ENCODE results near the gene ZCWPW1.
"Not testable (repeated sequence)": the region's sequence is repeated elsewhere in the genome, so short reads cannot be mapped to it uniquely, and the experiment has no call there.

The ZCWPW1 gene

DNA sequence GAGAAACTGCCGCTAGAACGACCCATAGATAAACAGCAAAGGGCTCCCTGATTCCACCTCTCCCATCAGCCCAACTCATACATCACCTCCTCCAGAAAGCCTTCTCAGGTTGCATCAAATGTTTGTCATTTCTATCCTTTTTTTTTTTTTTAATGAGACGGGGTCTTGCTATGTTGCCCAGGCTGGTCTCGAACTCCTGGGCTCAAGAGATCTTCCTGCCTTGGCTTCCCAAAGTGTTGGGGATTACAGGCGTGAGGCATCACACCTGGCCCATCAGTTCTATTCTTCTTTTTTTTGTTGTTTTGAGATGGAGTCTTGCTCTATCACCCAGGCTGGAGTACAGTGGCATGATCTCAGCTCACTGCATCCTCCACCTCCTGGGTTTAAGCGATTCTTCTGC lies 28.5 kb upstream of the ZCWPW1 start:
- no peak for FAIRE-seq
- DNase-seq (ENCODE audit: insufficient read length, low spot score): no peak

DNA sequence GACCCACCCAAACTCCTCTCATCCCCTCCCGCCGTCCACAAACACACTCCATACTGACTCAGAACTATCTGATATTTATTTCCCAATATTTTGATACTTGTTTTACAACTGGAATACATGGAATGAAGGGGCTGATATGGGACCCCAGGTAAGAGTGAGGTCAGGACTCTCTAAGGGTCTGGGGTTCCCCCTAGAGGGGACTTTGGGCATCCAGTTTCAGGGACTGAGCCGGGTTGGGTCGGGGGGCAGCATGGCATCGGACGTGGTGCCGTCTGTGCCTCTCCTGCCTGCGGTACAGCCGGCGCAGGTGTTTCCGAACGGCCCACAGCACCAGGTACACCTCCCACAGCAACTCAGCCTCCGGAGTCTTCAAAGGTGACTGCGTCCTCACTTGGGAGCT lies 28.1 kb upstream of the ZCWPW1 start:
- FAIRE-seq: no peak
- no peak for DNase-seq (ENCODE audit: insufficient read length, low spot score)

DNA sequence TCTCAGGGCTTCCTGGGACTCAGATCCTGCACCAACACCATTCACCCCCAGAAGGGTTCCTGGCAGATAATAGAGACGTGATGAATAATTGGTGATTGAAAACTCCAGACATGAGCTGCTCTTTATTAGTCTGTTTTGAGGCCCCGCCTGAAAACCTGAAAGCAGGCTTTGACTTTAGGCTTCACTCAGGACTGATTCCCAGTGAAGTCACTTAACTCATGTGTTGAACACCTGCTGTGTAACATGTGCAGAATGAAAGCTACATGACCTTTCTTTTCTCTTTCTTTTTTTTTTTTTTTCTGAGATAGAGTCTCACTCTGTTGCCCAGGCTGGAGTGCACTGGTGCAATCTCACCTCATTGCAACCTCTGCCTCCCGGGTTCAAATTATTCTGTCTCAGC lies 26.7 kb upstream of the ZCWPW1 start:
- FAIRE-seq (no peak), DNase-seq (ENCODE audit: insufficient read length, low spot score) (no peak)

DNA sequence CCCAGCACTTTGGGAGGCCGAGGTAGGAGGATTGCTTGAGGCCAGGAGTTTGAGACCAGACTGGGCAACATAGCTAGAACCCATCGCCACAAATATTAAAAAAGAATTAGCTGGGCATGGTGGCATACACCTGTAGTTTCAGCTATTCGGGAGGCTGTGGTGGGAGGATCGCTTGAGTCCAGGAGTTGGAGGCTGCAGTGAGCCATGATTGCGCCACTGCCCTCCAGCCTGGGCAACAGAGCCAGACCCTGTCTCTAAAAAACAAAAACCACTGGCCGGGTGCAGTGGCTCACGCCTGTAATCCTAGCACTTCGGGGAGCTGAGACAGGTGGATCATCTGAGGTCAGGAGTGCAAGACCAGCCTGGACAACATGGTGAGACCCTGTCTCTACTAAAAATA lies 25.4 kb upstream of the ZCWPW1 start:
- not testable (repeated sequence) for FAIRE-seq

DNA sequence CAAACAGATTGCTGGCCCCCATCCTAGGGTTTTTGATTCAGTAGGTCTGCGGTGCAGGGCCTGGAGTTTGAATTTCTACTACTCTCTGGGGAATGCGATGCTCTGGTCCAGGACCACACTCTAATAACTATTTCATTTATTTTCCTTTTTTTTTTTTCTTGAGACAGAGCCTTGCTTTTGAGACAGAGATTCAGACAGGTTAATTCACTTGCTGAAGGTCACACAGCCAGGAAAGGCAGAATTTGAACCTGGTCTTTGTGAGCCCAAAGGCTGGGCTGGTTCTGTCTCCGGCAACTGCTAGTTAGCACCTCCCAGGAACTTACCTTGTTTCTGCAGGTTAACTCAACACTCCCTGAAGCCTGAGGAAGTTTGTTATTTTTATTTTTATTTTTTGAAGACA lies 24.0 kb upstream of the ZCWPW1 start:
- no peak for DNase-seq (ENCODE audit: insufficient read length, low spot score)
- no peak for FAIRE-seq

More for the DNA sequence above, 25.4 kb upstream of the ZCWPW1 start:
- not testable (repeated sequence) for DNase-seq (ENCODE audit: insufficient read length, low spot score)

DNA sequence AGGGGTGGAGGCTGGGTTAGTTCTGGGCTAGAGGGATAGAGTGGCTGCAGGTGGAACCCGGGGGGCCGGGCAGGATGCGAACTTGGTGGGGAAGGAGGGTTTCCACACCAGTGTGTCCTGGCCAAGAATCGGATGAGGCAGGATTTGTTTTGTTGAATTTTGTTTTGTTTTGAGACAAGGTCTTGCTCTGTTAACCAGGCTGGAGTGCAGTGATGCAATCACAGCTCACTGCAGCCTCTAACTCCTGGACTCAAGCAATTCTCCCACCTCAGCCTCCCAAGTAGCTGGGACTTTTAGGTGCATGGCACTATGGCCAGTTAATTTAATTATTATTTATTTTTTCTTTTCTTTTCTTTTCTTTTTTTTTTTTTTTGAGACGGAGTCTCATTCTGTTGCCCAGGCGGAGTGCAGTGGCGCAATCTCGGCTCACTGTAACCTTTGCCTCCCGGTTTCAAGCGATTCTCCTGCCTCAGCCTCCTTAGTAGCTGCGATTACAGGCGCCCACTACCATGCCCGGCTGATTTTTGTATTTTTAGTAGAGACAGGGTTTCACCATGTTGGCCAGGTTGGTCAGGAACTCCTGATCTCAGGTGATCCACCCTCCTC lies 20.8 kb upstream of the ZCWPW1 start:
- FAIRE-seq (no peak), DNase-seq (ENCODE audit: insufficient read length, low spot score) (no peak)

DNA sequence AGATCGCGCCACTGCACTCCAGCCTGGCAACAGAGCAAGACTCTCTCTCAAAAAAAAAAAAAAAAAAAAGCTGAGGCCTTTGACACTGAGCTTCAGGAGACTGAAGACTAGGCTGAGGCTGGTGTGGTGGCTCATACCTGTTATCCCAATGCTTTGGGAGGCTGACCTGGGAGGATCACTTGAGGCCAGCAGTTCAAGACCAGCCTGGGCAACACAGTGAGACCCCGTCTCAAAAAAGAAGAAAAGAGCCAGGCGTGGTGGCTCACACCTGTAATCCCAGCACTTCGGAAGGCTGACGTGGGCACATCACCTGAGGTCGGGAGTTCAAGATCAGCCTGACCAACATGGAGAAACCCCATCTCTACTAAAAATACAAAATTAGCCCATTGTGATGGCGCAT lies 18.9 kb upstream of the ZCWPW1 start:
- DNase-seq (ENCODE audit: insufficient read length, low spot score); FAIRE-seq: not testable (repeated sequence)

DNA sequence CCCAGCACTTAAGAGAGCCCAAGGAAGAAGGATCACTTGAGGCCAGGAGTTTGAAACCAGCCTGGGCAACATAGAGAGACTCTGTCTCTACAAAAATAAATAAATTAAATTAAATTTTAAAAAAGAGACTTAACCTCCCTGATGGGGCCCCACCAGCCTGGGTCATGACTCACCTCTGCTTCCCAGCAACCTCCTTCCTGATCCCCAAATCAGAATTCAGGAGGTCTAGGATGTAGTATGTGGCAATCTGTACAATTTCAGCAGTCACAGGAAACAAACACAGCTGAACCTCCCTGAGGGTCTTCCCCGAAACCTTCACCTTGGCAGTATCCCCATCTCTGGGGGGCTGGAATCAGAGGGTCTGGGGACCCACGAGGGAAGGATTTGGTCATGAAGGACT lies 17.5 kb upstream of the ZCWPW1 start:
- no peak for DNase-seq (ENCODE audit: insufficient read length, low spot score)
- FAIRE-seq: no peak

DNA sequence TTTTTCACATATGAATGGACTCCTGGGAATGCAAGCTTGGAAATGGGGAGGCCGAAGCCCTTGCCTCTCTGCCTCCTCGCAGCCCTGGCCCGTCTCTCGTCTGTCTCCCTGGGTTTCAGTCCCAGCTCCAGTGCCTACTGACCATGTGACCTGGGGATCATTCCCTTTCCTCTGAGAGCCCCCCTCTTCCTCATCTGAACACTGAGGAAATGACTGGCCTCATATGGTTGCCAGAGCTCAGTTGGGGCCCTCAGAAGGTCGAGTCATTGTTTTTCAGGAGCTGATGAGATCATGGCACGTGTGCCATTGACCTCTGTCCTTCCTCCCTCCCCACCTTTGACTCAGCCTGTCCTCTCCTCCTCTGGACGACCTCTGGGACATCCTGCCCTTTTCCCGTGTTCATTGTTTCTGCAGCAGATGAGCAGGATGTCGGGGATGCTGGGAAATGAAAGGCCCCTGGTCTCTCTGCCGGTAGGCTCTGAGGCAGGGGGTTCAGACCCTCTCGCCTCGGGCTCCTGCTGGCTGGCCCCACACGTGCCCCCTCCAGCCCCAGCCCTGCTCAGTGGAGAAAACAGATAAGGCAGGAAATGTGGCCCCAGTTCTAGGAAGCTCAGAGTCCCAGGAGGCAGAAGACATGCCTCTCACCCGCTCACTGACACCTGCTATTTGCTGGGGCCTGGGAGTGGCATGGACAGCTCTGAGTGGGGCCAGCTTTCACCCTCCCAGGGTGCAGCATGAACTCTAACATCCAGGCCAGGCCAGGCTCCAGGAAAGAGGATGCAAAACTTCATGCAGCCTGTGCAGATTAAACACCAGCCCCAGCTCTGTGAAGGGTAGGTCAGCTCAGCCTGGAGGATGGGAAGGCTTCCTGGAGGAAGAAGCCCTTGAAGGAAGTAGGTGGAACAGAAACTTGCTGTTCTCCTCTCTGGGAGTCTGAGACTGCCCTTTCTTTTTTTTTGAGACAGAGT lies 16.1 kb upstream of the ZCWPW1 start:
- FAIRE-seq (no peak), DNase-seq (ENCODE audit: insufficient read length, low spot score) (no peak)

DNA sequence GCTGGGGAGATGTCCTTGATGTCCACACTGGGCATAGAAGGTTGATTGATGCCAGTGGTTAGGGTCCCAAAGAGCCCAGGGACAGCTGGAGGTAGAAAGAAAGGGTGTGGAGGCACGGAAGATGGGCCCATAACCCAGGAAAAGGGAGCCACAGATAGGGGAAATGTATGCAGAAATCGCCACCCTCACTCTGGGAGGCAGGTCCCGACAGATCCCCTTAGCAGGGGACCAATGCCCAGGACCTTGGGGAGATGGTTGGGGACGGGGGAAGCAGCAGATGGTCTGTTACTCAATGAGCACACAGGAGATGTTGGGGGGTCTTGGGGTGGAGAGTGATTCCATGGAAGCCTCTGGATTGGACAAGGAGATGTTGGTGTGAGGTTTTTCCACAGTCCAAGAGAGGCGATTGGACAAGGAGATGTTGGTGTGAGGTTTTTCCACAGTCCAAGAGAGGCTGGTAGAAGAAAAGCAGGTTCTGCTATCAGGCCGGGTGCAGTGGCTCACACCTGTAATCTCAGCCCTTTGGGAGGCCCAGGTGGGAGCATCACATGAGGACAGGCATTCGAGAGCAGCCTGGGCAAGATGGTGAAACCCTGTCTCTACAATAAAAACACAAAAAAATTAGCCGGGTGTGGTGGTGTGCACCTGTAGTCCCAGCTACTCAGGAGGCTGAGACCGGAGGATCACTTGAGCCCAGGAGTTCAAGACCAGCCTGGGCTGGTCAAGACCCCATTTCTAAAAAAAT lies 14.8 kb upstream of the ZCWPW1 start:
- FAIRE-seq (no peak), DNase-seq (ENCODE audit: insufficient read length, low spot score) (no peak)

DNA sequence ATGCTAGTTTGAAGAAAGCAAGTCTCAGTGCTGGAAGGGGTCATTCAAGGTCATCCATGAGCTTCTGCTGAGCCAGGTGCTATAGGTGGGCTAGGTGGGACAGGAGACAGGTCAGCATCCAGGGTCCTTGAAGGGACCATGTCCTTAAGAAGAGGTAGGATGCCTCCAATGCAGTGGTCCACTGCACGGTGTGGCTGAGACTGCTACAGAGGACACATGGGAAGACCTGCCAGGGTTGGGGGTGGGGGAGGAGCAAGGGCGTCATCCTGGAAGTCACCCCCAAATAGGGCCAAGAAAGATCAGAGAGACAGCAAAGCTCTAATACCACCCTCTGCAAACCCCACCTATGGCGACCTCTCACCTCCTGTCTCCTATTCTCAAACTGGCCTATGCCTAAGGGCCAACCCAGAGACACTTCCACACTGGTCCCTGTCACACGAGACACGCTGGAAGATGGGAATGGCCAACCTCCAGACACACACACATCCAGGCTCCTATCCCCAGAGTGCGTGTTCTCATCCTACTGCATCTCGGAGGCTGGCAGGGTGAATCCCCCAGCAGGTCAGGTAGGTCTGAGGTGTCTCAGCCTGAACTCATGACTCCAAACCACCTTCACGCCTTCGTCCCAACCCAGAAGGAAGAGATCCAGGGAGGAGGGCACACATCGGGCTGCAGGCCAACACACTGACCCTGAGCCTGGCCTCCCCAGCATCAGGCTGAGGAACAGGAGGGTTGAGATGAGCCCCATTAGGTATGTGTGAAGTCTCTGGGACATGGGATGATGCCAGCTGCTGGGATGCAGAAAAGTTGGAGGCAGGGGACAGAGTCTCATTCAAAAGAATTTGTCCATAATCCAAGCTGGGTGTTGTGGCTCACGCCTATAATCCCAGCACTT lies 13.4 kb upstream of the ZCWPW1 start:
- no peak for FAIRE-seq

DNA sequence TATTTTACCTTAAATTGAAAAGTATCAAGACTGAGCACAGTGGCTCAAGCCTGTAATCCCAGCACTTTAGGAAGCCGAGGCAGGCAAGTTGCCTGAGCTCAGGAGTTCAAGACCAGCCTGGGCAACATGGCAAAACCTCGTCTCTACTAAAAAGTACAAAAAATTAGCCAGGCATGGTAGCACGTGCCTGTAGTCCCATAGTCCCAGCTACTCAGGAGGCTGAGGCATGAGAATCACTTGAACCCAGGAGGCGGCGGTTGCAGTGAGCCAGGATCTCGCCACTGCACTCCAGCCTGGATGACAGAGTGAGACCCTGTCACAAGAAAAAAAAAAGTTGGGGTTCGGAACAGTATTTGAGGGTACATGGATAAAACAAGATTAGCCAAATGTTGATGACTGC lies 10.7 kb upstream of the ZCWPW1 start:
- not testable (repeated sequence) for DNase-seq (ENCODE audit: insufficient read length, low spot score); FAIRE-seq

More for the DNA sequence above, 13.4 kb upstream of the ZCWPW1 start:
- no peak for DNase-seq (ENCODE audit: insufficient read length, low spot score)

DNA sequence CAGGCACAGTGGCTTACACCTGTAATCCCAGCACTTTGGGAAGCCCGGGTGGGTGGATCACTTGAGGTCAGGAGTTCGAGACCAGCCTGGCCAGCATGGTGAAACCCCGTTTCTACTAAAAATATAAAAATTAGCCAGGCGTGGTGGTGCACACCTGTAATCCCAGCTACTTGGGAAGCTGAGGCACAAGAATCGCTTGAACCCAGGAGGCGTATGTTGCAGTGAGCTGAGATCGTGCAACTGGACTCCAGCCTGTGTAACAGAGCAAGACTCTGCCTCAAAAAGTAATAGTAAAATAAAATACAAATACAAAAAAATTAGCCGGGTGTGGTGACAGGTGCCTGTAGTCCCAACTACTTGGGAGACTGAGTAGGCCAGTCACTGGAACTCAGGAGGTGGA lies 10.2 kb upstream of the ZCWPW1 start:
- FAIRE-seq: not testable (repeated sequence)

DNA sequence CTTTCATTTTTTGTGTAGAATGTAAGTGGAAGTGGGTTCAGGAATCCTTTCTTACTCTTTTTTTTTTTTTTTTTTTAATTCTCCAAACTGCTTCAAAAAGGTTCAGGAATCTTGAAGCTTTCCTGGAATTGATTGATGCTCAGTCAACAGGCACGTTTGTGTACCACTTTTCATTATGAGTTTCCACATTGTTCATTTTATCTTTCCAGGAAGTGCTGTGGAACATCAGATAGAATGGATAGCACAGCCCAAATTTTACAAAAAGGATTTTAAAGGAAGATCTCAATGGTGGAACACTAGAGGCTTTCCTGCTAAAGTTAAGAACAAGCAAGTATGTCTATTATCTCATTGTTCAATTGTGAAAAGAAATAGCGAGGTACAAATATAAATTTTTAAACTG lies 9.7 kb upstream of the ZCWPW1 start:
- DNase-seq (ENCODE audit: insufficient read length, low spot score) (no peak), FAIRE-seq (no peak)

More for the DNA sequence above, 10.2 kb upstream of the ZCWPW1 start:
- not testable (repeated sequence) for DNase-seq (ENCODE audit: insufficient read length, low spot score)

DNA sequence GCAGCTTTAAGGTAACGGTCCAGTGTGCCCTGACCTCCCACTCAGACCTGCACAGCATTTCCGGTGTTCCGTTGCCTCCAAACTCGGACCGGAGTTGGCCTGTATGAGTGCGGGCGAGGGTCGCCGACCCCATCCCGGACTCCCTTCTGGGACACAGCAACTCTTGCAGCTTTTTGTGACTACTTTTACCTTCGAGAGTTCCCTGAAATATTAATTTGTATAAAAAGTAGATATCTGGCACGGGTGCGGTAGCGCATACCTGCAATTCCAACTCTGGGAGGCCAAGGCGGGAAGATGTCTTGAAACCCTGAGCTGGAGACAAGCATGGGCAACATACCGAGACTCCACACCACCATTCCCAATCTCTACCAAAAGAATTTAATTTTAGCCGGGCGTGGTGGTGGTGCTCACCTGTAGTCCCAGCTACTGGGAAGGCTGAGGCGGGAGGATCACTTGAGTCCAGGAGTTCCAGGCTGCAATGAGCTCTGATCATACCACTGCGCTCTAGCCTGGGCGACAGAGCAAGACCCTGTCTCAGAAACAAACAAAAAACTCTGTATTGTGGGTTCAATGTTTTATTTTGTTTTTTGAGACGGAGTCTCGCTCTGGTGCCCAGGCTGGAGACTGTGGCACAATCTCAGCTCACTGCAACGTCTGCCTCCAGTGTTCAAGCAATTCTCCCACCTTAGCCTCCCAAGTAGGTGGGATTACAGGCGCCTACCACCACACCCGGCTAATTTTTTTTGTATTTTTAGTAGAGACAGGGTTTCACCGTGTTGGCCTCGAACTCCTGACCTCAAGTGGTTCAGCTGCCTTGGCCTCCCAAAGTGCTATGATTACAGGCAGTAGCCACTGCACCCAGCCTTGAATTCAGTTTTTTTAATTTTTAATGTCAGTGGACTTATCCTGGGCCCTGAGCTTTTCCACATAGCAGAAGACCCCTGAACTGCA lies 8.9 kb upstream of the ZCWPW1 start:
- no peak for FAIRE-seq
- no peak for DNase-seq (ENCODE audit: insufficient read length, low spot score)

DNA sequence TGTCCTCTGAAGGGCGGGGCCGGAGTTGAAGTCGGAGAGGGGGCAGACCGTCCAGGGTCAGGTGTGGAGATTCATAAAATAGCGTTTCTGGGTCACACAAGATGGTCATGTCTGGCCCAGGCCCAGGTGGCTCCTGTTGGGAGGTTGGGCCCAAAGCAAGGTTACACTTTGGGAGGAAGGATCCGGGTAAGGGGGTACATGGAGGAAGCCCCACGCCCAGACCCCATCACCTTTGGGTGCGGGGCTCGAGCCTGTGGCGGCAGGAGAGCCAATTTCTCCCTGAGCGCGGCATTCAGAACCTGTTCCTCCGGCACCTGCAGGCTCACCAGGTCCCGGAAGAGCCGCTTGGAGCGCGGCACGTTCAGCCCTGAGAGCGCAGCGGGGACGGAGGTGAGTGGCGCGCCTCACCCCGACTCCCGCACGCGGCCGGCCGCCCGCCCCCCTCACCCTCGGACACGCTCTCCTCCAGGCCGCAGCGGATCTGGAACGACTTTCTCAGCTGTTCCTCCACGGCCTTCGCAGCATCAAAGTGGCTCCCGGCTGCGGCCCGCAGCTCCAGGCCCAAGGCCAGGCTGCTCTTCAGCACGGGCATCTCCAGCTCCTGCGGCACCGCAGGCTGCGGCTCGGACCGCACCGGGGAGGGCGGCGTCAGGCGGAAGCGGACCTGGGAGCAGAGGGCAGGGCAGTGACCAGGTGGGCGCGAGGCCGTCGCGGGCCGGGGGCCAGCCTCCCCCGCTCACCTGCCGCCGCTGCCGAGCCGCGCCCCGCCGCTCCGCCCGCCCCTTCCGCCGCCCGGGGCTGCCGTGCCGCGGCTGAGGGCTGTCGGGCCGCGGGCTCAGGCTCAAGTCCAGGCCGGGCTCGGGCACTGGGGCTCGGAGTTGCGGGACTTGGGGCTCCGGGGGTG lies 7.2 kb upstream of the ZCWPW1 start:
- DNase-seq (ENCODE audit: insufficient read length, low spot score) (no peak), FAIRE-seq (no peak)

DNA sequence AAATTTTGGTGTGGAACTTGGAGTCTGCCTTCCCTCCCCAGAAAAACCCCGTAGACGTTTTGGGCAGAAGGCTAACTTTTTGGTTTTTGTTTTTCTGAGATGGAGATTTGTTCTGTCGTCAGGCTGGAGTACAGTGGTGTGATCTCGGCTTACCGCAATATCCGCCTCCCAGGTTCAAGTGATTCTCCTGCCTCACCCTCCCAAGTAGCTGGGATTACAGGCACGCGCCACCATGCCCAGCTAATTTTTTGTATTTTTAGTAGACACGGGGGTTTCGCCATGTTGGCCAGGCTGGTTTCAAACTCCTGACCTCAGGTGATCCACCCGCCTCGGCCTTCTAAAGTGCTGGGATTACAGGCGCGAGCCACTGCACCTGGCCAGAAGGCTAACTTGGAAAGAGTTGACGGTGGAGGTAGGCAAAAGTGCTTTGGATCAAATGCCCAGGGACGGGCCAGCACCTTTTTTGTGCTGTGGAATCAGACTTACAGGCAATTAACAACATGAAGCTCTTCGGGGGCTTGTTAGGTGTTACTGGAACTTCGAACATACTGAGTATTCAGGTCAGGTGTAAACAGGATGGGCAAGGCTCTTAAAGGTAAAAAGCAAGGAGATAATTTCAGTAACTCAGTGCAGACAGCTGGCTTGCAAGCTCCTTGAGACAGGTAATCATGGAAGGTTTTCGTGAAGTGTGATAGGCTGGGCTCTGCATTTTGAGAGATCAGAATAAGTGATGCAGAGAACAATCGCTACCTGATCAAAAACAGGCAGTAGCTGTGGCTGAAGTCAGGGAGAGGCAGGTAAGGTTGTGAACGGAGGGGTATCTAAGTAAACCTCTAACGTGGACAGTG lies 6.0 kb upstream of the ZCWPW1 start:
- no peak for DNase-seq (ENCODE audit: insufficient read length, low spot score)
- FAIRE-seq: no peak

Data from HTR-8/SVneo (cell line).